GM15510 (cell line): ENCODE measurements around the gene TDG.

Experiments
- POLR2A ChIP-seq: IDR thresholded peaks from 3 replicates; pipeline ENCODE4 v1.6.1; 2011; ENCODE audit warnings: borderline replicate concordance; ENCODE audit not compliant: insufficient read length; ENCODE audit errors: extremely low read depth

TDG gene

GRCh38 chr12:103948746-103949406 is 16.8 kb upstream of the TDG start:
- peak; percentile 23 for TF ChIP-seq POLR2A

DNA sequence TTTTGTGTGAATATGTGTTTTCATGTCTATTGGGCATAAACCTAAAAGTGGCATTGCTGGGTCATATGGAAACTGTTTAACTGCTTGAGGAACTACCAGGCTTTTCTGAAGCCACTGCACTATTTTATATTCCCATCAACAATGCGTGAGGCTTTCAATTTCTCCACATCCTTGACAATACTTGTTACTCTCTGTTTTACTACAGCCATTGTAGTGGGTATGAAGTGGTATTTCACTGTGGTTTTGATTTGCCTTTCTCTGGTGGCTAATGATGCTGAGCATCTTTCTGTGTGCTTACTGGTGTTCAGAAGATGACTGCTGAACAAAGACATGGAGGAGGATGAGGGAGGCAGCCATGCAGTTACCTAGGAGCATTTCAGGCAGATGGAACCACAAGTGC is 13.2 kb upstream of the TDG start:
- no peak for TF ChIP-seq POLR2A

- TF ChIP-seq POLR2A = no peak
Observed at GRCh38 chr12:103955811-103956508, 9.7 kb upstream of the TDG start.

- no peak for TF ChIP-seq POLR2A
Observed at GRCh38 chr12:103956509-103957027, 9.1 kb upstream of the TDG start.

- TF ChIP-seq POLR2A = no peak
Observed at GRCh38 chr12:103957865-103958388, 7.7 kb upstream of the TDG start.

- TF ChIP-seq POLR2A = no peak
Observed at GRCh38 chr12:103958621-103959020, 7.1 kb upstream of the TDG start.

DNA sequence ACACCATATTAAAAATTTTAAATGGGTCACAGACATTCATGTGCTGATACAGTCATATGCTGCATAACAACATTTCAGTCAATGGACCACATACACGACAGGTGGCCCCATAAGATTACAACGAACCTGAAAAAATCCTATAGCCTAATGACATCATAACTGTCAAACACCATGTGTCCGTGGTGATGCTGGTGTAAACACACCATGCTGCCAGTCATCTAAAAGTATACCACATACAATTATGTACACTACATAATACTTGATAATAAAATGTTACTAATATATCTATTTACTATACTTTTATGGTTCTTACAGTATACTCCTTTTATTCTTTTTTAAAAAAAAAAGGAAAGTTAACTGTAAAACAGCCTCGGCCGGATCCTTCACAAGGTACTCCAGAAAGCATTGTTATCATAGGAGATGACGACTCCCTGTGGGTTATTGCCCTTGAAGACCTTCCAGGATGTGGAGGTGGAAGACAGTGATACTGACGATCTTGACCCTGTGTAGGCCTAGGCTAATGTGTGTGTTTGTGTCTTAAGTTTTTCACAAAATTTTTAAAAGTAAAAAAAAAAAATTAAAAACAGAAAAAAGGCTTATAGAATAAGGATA is 5.0 kb upstream of the TDG start:
- TF ChIP-seq POLR2A = no peak

DNA sequence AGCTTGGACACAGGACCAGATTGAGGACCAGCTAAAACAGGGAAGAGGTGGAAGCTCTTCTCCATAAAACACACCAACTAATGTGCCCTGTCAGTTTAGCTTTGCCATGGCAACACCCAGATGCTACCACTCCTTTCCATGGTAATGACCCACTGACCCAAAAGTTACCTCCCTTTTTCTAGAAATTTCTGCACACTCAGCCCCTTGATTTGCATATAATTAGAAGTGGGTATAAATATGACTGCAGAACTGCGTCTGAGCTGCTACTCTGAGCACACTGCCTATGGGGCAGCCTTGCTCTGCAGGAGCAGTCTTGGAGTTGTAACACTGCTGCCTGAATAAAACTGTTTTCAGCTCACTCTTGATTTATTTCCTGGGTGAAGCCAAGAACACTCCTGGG is 3.2 kb upstream of the TDG start:
- peak; percentile 18 for TF ChIP-seq POLR2A

DNA sequence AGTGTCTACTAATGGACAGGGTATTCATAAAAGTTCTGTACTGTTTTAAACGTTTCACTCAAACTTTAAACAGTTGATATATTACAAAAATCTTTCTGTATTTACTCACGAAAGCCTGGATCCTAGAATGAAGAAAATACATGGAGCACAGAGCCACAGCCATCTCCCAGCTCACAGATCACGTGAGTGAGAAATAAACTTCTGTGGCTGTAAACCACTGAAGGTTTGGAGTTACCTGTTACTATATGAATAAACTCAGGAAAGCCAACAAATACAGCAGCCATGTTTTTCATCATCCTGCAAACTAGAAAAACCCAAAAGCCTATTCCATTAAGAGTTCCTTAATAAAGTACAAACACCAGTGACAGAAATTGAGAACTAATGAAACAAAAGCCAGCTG is 867 bp upstream of the TDG start:
- no peak for TF ChIP-seq POLR2A

GRCh38 chr12:103965255-103965589 is 450 bp upstream of the TDG start:
- TF ChIP-seq POLR2A = no peak

- TF ChIP-seq POLR2A = no peak
Observed at GRCh38 chr12:103966736-103967135, 1.1 kb downstream of the TDG start.

DNA sequence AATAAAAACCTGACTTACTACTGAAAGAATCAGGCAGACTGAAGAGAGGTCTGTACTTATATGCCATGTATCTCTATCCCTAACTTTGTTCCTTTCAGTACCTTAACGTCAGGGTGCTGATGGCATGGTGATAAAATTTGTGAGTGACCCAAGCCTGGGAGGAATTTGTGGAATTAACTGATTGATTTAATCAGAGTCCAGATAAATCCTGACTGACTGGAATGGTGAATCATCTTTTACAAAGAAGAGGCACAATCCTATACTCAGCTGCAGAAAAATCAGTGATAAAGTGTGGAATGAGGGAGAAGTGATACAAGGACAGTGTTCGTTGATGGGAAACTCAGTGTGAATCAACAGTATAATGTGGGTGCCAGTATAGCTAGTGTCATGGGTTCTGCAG is 3.7 kb downstream of the TDG start:
- TF ChIP-seq POLR2A = no peak

DNA sequence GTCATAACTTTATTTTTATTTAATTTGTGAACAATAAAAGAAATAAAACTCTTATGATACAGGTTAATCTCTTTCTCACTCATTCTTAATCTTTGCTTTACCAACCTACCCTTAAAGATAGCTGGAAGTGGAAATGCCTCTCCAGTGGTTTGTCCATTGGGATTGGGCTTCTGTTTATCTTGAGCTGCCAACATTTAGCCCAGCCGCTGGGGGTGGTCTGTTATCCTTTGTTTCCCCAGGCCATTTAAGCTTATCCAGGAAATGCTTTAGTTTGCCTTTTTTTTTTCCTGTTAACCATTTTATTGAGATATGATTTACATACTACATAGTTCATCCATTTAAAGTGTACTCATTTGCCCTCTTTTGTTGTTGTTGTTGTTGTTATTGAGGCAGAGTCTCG is 8.2 kb downstream of the TDG start:
- no peak for TF ChIP-seq POLR2A

DNA sequence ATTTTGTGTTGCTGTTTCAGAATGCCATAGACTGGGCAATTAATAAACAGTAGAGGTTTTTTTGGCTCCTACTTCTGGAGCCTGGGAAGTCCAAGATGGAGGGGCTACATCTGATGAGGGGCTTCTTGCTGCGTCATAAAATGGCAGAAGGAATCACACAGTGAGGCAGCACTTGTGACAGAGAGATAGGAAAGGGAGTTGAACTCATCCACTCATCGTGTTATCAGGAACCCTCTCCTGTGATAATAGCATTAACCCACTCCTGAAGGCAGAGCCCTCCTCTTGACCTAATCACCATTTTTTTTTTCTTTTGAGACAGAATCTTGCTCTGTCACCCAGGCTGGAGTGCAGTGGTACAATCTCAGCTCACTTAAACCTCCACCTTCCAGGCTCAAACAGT is 9.7 kb downstream of the TDG start:
- no peak for TF ChIP-seq POLR2A

DNA sequence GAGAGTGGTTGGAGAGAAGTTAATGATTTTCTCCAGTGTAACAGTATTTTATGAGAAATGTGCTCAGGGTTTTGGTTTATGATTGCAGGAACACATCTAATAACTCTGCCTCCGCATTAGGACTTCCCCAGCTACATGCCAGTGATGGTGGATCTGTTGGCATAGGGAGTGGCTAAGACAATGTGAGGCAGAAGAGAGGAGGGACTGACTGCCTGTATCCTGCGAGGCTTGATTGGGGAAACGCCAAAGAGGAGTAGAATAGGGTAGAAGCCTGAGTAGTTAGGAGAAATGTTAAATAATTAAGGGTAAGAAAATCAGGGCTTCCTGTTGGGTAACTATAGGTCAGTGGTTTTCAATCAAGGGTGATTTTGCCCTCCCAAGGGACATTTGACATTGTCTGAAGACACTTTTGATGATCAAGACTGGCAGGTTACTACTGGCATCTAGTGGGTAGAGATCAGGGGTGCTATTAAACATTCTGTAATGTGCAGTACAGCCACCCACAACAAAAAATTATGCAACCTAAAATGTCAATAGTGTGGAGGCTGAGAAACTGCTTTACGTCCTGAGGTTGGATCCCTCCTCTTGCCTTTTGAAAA is 12.8 kb downstream of the TDG start:
- TF ChIP-seq POLR2A = no peak
